Right lobe of liver (tissue), 4 donors: ENCODE results near the gene MIER2.

Experiments used
- POLR2A ChIP-seq: fragments of 450-650 bp; IDR thresholded peaks from one replicate; pipeline ENCODE4 v1.6.1; 2017; ENCODE audit warnings: antibody characterized with exemption, mild to moderate bottlenecking
- TF ChIP-seq, protein P1 (sequence below), 4 donors: fragments of 200-600 bp in 3 of 4; fragments of 450-650 bp in 1 of 4; IDR thresholded peaks; one replicate each; pipeline versions ENCODE4 v1.5.1 to v1.8.0; 2016 to 2022; ENCODE audit warnings: antibody characterized with exemption in 4 of 4, mild to moderate bottlenecking in 2 of 4
- donor health status: DM: no; HTN: no; CAD: no.
- donor health status: DM: no; HTN: no; CAD: no.
- donor health status: DM: no; HTN: yes; CAD: no.

GRCh38 chr19:325173-325936 is 19.2 kb downstream of the MIER2 start:
- TF ChIP-seq, protein P1, sequence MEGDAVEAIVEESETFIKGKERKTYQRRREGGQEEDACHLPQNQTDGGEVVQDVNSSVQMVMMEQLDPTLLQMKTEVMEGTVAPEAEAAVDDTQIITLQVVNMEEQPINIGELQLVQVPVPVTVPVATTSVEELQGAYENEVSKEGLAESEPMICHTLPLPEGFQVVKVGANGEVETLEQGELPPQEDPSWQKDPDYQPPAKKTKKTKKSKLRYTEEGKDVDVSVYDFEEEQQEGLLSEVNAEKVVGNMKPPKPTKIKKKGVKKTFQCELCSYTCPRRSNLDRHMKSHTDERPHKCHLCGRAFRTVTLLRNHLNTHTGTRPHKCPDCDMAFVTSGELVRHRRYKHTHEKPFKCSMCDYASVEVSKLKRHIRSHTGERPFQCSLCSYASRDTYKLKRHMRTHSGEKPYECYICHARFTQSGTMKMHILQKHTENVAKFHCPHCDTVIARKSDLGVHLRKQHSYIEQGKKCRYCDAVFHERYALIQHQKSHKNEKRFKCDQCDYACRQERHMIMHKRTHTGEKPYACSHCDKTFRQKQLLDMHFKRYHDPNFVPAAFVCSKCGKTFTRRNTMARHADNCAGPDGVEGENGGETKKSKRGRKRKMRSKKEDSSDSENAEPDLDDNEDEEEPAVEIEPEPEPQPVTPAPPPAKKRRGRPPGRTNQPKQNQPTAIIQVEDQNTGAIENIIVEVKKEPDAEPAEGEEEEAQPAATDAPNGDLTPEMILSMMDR (IDR thresholded peaks at IDR 0.05), result no peak
- TF ChIP-seq POLR2A, result no peak
